ENCODE data around the gene ADGRA1.

DNA sequence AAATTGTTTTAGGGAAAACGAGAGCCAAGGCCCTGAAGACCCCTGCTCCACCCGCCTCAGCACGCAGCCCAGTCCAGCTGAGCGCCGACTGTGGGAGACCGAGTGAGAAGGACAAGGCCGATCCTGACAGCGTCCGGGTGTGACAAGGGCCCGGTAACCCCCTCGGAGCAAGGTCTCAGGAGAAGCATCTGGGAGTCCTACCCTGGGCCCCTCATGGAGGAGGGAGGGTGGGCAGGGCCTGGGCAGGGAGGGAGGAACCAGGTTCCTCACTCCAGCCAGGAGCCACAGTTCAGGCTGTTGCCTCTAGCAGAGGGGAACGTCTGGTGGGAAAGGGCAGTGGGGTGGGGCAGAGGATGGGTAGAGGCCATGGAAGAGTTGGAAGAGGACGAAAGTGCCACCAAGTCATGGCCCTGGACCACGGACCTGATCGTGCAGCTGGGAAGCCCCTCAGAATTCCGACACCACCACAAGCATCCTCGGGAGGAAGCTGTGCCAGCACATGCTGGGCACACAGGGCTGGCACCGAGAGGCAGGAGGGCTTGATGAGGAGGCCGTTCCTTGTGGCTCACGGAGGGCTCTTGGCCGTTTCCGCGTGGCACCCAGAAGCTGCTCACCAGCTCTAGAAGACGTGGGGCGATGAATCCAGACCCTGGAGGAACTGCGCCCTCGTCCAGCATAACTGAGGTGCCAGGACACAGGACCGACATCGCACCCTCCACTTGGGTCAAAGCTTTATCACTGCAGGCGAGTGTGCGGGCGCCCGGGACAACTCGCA is 70.1 kb downstream of the ADGRA1 start:
- TF ChIP-seq, protein P1, sequence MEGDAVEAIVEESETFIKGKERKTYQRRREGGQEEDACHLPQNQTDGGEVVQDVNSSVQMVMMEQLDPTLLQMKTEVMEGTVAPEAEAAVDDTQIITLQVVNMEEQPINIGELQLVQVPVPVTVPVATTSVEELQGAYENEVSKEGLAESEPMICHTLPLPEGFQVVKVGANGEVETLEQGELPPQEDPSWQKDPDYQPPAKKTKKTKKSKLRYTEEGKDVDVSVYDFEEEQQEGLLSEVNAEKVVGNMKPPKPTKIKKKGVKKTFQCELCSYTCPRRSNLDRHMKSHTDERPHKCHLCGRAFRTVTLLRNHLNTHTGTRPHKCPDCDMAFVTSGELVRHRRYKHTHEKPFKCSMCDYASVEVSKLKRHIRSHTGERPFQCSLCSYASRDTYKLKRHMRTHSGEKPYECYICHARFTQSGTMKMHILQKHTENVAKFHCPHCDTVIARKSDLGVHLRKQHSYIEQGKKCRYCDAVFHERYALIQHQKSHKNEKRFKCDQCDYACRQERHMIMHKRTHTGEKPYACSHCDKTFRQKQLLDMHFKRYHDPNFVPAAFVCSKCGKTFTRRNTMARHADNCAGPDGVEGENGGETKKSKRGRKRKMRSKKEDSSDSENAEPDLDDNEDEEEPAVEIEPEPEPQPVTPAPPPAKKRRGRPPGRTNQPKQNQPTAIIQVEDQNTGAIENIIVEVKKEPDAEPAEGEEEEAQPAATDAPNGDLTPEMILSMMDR (IDR thresholded peaks at IDR 0.05; ENCODE audit: borderline replicate concordance, extremely low read depth, low read length, poor library complexity, severe bottlenecking) = no peak
- TF ChIP-seq EZH2 (IDR thresholded peaks at IDR 0.05; ENCODE audit: borderline replicate concordance, low read depth, low read length, severe bottlenecking) = no peak

Measured in DND-41 (cell line).